ENCODE data around the gene ANXA5.

GRCh38 chr4:121712001-121712651 is 15.3 kb upstream of the ANXA5 start:
- TF ChIP-seq, protein P1, sequence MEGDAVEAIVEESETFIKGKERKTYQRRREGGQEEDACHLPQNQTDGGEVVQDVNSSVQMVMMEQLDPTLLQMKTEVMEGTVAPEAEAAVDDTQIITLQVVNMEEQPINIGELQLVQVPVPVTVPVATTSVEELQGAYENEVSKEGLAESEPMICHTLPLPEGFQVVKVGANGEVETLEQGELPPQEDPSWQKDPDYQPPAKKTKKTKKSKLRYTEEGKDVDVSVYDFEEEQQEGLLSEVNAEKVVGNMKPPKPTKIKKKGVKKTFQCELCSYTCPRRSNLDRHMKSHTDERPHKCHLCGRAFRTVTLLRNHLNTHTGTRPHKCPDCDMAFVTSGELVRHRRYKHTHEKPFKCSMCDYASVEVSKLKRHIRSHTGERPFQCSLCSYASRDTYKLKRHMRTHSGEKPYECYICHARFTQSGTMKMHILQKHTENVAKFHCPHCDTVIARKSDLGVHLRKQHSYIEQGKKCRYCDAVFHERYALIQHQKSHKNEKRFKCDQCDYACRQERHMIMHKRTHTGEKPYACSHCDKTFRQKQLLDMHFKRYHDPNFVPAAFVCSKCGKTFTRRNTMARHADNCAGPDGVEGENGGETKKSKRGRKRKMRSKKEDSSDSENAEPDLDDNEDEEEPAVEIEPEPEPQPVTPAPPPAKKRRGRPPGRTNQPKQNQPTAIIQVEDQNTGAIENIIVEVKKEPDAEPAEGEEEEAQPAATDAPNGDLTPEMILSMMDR (IDR thresholded peaks at IDR 0.05): no peak
- TF ChIP-seq POLR2A (IDR thresholded peaks at IDR 0.05): no peak
